ENCODE measurements around the gene POLRMT. TPM values are rescaled to one million over a fixed set of nuclear protein-coding genes. Genes with fewer than 3 reads are reported as not detected.
A peak's percentile ranks its signal among the peaks of the same experiment; 100 is the strongest.

POLRMT gene
- total RNA-seq, 3 donors from 2014 or later = 21.9 to 34.7 (median 28.2) TPM

DNA sequence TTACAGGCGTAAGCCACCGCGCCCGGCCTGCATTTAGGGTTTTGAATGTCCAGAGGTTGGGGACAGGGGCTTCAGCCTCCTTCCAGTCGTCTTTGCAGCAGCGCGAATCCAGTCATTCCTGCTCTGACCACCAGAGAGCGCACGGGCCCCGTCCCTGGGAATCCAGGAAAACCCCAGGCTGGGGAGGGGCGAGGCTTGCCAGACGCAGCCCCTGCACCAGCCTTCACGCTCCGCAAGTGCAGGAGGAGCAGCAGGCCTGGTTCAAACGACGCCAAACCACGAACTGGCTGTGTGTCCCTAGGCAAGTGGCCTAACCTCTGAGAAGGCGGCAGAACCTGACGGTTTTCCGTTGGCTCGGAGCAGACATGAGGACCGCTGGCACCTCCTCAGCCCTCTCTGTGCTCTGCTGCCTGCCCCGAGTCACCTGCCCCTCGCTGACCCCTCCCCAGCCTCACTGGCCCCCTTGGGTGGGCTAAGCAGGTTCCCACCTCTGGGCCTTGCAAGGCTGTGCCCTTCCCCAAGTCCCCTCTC lies 31.6 kb upstream of the POLRMT start:
- no peaks in the 10 kb centered on the region for H3K36me3 ChIP-seq
- peak; percentile 13 to 55 (median 37) for TF ChIP-seq POLR2AphosphoS5 (IDR thresholded peaks at IDR 0.05)
- no peak for TF ChIP-seq POLR2A (IDR thresholded peaks at IDR 0.05)
- TF ChIP-seq, protein P1, sequence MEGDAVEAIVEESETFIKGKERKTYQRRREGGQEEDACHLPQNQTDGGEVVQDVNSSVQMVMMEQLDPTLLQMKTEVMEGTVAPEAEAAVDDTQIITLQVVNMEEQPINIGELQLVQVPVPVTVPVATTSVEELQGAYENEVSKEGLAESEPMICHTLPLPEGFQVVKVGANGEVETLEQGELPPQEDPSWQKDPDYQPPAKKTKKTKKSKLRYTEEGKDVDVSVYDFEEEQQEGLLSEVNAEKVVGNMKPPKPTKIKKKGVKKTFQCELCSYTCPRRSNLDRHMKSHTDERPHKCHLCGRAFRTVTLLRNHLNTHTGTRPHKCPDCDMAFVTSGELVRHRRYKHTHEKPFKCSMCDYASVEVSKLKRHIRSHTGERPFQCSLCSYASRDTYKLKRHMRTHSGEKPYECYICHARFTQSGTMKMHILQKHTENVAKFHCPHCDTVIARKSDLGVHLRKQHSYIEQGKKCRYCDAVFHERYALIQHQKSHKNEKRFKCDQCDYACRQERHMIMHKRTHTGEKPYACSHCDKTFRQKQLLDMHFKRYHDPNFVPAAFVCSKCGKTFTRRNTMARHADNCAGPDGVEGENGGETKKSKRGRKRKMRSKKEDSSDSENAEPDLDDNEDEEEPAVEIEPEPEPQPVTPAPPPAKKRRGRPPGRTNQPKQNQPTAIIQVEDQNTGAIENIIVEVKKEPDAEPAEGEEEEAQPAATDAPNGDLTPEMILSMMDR (IDR thresholded peaks at IDR 0.05) = peak; percentile 91 to 96 (median 95)
- H3K27me3 ChIP-seq = no peaks in the 10 kb centered on the region
- H3K27ac ChIP-seq = peak overlapping the region in 1 of 2 donors; percentile 15
- H3K4me3 ChIP-seq = peak overlapping the region in 2 of 3 donors; percentile 30 to 55
- H3K4me1 ChIP-seq = peaks cover 12 to 22% of the 10 kb centered on the region in 2 donors
- intact Hi-C loops (cut with DNase I; ENCODE audit: low total_unique reads) = loop anchor here (5.0 kb wide), 1 partner anchor 62 kb away; no protein-coding TSS in a partner anchor
- no peaks in the 10 kb centered on the region for H3K9me3 ChIP-seq
- DNase-seq (ENCODE audit: low spot score in 2 of 2) = peak in 1 of 2 donors; percentile 78

DNA sequence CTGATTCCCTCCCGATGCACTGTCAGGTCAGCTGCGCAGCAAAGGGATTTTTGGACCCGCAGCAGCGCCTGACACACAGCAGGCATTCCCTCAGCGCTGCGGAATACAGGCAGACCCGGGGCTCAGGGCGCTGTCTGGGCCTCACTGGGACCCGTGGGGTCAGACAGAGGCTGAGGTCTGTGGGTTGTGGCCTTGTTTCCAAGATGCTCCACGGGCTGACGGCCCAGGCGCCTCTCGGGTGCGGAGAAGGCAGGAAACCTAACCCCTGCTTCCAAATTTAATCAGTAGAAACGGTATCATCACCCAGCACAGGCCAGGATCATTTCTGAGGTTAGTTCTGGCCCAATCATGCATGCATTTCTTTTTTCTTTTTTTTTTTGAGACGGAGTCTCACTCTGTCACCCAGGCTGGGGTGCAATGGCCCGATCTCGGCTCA lies 30.4 kb upstream of the POLRMT start:
- intact Hi-C loops (cut with DNase I; ENCODE audit: low total_unique reads) = loop anchor here (5.0 kb wide), 1 partner anchor 64 kb away; no protein-coding TSS in a partner anchor
- TF ChIP-seq POLR2A (IDR thresholded peaks at IDR 0.05) (no peak), POLR2AphosphoS5 (IDR thresholded peaks at IDR 0.05) (peak in 2 of 3 donors; percentile 2 to 7)
- TF ChIP-seq, protein P1 (IDR thresholded peaks at IDR 0.05) = no peak

DNA sequence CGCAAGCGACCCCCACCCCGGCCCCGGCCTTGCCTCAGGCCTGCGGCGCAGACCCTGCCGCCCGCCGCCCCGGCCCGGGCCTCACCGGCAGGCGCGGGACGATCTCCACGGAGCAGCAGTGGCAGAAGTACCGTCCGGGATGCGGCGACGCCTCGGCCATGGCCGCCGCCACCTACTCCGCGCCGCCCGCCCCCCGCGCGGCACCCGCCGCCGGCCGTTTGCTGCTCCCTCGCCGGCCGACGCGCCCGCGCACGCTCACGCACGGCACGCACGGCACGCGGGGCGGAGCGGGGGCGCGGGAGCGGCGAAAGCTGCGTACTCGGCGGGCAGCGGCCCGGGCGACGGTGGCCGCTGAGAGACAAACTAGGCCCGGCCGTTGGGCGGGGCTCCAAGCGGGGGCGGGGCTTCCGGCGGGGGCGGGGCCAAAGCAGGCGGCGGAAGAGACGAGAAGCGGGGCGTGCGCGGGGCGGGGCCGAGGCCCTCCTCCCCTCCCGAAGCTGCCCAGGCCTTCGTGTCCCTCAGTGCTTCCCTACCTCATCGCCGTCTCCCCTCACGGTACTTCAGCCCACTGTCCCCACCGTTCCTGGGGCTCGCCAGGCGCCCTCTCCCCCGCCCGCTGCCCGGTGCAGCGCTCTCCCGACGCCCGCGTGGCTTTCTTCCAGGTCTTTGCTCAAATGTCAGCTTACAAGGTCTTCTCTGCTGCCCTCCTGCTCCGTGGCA lies 29.8 kb upstream of the POLRMT start, which contains the start of gene RNF126:
TSS of gene RNF126 (minus strand) at position 253 of the 720 bp plus-strand sequence. CDS start at position 160, 93 bp downstream.
- Histone ChIP-seq H3K4me1 (peaks cover 18 to 30% of the 10 kb centered on the region in 2 donors), H3K36me3 (no peaks in the 10 kb centered on the region), H3K27ac (peak within 1 kb of the TSS; percentile 89 to 97), H3K4me3 (peak within 1 kb of the TSS; percentile 81 to 90 (median 83)), H3K27me3 (no peaks in the 10 kb centered on the region), H3K9me3 (no peaks in the 10 kb centered on the region)
- DNase-seq (ENCODE audit: low spot score in 2 of 2) = peak; percentile 91 to 97
- TF ChIP-seq POLR2A (IDR thresholded peaks at IDR 0.05) = no peak
- TF ChIP-seq POLR2AphosphoS5 (IDR thresholded peaks at IDR 0.05) = peak; percentile 37 to 45 (median 39)
- TF ChIP-seq, protein P1 (IDR thresholded peaks at IDR 0.05) = no peak
- intact Hi-C loops (cut with DNase I; ENCODE audit: low total_unique reads) = loop anchor here (5.0 kb wide), 1 partner anchor 64 kb away; no protein-coding TSS in a partner anchor

More for the DNA sequence above, 30.4 kb upstream of the POLRMT start:
- Histone ChIP-seq H3K4me3 (peak overlapping the region; percentile 81 to 90 (median 83)), H3K36me3 (no peaks in the 10 kb centered on the region), H3K4me1 (peaks cover 18 to 24% of the 10 kb centered on the region in 2 donors), H3K9me3 (no peaks in the 10 kb centered on the region), H3K27me3 (no peaks in the 10 kb centered on the region), H3K27ac (peak overlapping the region; percentile 89 to 97)
- DNase-seq (ENCODE audit: low spot score in 2 of 2) = no peak

DNA sequence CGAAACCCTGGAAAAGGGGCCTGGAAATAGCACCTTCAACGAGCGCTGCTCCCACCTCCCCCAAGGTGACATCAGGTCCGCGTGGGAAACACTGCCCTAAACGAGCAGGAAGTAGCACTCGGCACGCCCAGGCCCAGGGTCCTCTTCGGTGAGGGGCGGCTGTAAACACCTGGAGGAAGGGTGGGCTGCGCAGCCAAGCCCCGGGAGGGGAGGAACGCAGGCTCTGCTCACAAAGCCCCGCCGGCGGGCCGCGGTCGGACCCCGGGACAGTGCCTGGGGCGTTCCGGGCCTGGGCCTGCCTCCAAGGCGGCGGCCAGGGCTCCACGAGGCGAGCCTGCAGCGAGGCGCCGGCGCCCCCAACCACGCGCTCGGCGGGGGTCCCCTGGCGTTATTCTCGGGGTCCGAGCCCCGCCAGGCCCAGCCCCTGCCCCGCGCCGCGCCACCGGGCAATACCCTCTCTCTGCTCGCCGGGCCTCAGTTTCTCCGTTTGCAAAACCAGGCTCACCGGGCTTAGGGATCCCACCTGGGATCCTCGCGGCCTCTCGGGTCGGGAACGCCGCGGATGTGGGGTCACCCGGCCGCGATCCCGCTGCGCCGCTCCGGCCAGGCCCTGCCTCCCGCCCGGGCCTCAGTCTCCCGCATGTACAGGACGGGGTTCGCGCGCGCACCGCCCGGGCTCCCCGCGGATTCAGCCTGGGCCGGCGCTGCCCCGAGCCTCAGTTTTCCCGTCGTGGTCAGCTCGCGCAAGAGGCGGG lies 29.0 kb upstream of the POLRMT start:
- intact Hi-C loops (cut with DNase I; ENCODE audit: low total_unique reads) = loop anchor here (5.0 kb wide), 1 partner anchor 65 kb away; no protein-coding TSS in a partner anchor
- H3K4me1 ChIP-seq = peaks cover 18 to 33% of the 10 kb centered on the region in 2 donors
- no peaks in the 10 kb centered on the region for H3K36me3 ChIP-seq
- H3K27ac ChIP-seq = peak overlapping the region; percentile 89 to 97
- no peaks in the 10 kb centered on the region for H3K9me3 ChIP-seq
- peak overlapping the region; percentile 81 to 90 (median 83) for H3K4me3 ChIP-seq
- no peak for DNase-seq (ENCODE audit: low spot score in 2 of 2)
- H3K27me3 ChIP-seq = no peaks in the 10 kb centered on the region
- TF ChIP-seq POLR2AphosphoS5 (IDR thresholded peaks at IDR 0.05) (no peak), POLR2A (IDR thresholded peaks at IDR 0.05) (no peak)
- TF ChIP-seq, protein P1 (IDR thresholded peaks at IDR 0.05) = no peak

Data from breast epithelium (tissue), 4 donors.